SK-N-SH treated with all-trans-retinoic acid at 6 μM for 48 hours (cell line): ENCODE measurements around the gene DAB2IP.

Source experiments
- ATAC-seq: fragments of 200-7000 bp; cut with Tn5 transposase; 3 replicates; pipeline ENCODE4 v1.9.1; 2020; ENCODE audit warnings: mild to moderate bottlenecking, moderate library complexity
- ARNTL ChIP-seq: fragments of 450-650 bp; formaldehyde crosslinking; IDR thresholded peaks from 2 replicates; pipeline ENCODE4 v1.5.0; 2020; ENCODE audit warnings: low read depth, mild to moderate bottlenecking, moderate library complexity, borderline replicate concordance
- BACH2 ChIP-seq: fragments of 250-450 bp; sonication (Bioruptor Pico); IDR thresholded peaks from 2 replicates; pipeline ENCODE4 v1.9.0; 2021; ENCODE audit warnings: mild to moderate bottlenecking, borderline replicate concordance
- CSDC2 ChIP-seq: fragments of 250-450 bp; sonication (Bioruptor Pico); IDR thresholded peaks from 2 replicates; pipeline ENCODE4 v1.5.0; 2020; ENCODE audit warnings: mild to moderate bottlenecking, moderate library complexity
- ESRRG ChIP-seq: fragments of 250-450 bp; sonication (Bioruptor Pico); IDR thresholded peaks from 2 replicates; pipeline ENCODE4 v1.6.1; 2021; ENCODE audit warnings: mild to moderate bottlenecking
- GLIS3 ChIP-seq: fragments of 250-450 bp; sonication (Bioruptor Pico); IDR thresholded peaks from 2 replicates; pipeline ENCODE4 v1.5.0; 2020; ENCODE audit warnings: mild to moderate bottlenecking, moderate library complexity
- ISL1 ChIP-seq: fragments of 250-450 bp; sonication (Bioruptor Pico); IDR thresholded peaks from 2 replicates; pipeline ENCODE4 v2.1.2; 2022; ENCODE audit warnings: mild to moderate bottlenecking, moderate library complexity
- OSR1 ChIP-seq: fragments of 250-450 bp; sonication (Bioruptor Pico); IDR thresholded peaks from 2 replicates; pipeline ENCODE4 v1.8.0; 2022; ENCODE audit warnings: moderate library complexity, mild to moderate bottlenecking, inconsistent platforms
- PPARA ChIP-seq: fragments of 250-450 bp; sonication (Bioruptor Pico); IDR thresholded peaks from 2 replicates; pipeline ENCODE4 v1.5.0; 2020; ENCODE audit warnings: mild to moderate bottlenecking, borderline replicate concordance
- RARB ChIP-seq: fragments of 250-450 bp; sonication (Bioruptor Pico); IDR thresholded peaks from 2 replicates; pipeline ENCODE4 v1.8.0; 2021; ENCODE audit warnings: mild to moderate bottlenecking, moderate library complexity
- SNAI2 ChIP-seq: fragments of 250-450 bp; sonication (Bioruptor Pico); IDR thresholded peaks from 2 replicates; pipeline ENCODE4 v1.5.0; 2020; ENCODE audit warnings: mild to moderate bottlenecking, moderate library complexity
- TOX ChIP-seq: fragments of 250-450 bp; sonication (Bioruptor Pico); IDR thresholded peaks from 2 replicates; pipeline ENCODE4 v1.8.0; 2021; ENCODE audit warnings: mild to moderate bottlenecking, moderate library complexity, borderline replicate concordance
- ZFP3 ChIP-seq: fragments of 250-450 bp; sonication (Bioruptor Pico); IDR thresholded peaks from 2 replicates; pipeline ENCODE4 v1.5.0; 2020; ENCODE audit warnings: mild to moderate bottlenecking, moderate library complexity
- ZFP30 ChIP-seq: fragments of 450-650 bp; formaldehyde crosslinking; IDR thresholded peaks from 2 replicates; pipeline ENCODE4 v1.5.0; 2022; ENCODE audit warnings: mild to moderate bottlenecking, moderate library complexity
- ZNF70 ChIP-seq: fragments of 450-650 bp; formaldehyde crosslinking; IDR thresholded peaks from 2 replicates; pipeline ENCODE4 v1.5.0; 2020; ENCODE audit warnings: mild to moderate bottlenecking, moderate library complexity
- ZNF8 ChIP-seq: fragments of 450-650 bp; formaldehyde crosslinking; IDR thresholded peaks from 2 replicates; pipeline ENCODE4 v1.5.0; 2020; ENCODE audit warnings: mild to moderate bottlenecking, moderate library complexity
- TF ChIP-seq, protein P1 (sequence below): fragments of 250-450 bp; sonication (Bioruptor Pico); IDR thresholded peaks from 2 replicates; pipeline ENCODE4 v1.5.1; 2021; ENCODE audit warnings: mild to moderate bottlenecking, moderate library complexity
- TF ChIP-seq, protein P2 (sequence below): fragments of 250-450 bp; sonication (Bioruptor Pico); IDR thresholded peaks from 2 replicates; pipeline ENCODE4 v1.5.0; 2020; ENCODE audit warnings: mild to moderate bottlenecking, moderate library complexity
- TF ChIP-seq, protein P3 (sequence below): fragments of 250-450 bp; sonication (Bioruptor Pico); IDR thresholded peaks from 2 replicates; pipeline ENCODE4 v1.8.0; 2020; ENCODE audit warnings: mild to moderate bottlenecking, moderate library complexity, borderline replicate concordance
- TF ChIP-seq, protein P4 (sequence below): fragments of 250-450 bp; sonication (Bioruptor Pico); IDR thresholded peaks from 2 replicates; pipeline ENCODE4 v1.8.0; 2021; ENCODE audit warnings: low read depth, mild to moderate bottlenecking, moderate library complexity, borderline replicate concordance

DAB2IP gene

DNA sequence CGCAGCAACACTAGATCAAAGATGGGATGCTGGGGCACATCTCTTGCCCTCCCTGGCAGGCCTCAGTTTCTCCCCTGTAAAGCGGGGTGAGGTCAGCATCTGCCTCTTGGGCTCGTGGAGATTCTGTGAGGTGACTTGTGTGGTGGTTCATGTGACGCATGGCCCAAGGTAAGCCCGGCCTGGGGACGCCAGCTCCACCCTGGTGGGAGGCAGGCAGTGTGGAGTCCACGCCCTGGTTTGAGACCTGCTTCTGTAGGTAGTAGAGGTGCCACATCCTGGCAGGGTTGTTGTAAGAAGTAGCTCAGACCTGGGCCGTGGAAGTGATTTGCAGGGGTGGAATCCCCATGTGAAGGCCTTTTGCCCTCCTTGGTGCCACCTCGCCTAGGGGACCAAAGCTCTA, 101.5 kb downstream of the DAB2IP start:
- TF ChIP-seq, protein P1, sequence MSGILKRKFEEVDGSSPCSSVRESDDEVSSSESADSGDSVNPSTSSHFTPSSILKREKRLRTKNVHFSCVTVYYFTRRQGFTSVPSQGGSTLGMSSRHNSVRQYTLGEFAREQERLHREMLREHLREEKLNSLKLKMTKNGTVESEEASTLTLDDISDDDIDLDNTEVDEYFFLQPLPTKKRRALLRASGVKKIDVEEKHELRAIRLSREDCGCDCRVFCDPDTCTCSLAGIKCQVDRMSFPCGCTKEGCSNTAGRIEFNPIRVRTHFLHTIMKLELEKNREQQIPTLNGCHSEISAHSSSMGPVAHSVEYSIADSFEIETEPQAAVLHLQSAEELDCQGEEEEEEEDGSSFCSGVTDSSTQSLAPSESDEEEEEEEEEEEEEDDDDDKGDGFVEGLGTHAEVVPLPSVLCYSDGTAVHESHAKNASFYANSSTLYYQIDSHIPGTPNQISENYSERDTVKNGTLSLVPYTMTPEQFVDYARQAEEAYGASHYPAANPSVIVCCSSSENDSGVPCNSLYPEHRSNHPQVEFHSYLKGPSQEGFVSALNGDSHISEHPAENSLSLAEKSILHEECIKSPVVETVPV (CRISPR knock-in tag): no peak
- no peak for ATAC-seq

DNA sequence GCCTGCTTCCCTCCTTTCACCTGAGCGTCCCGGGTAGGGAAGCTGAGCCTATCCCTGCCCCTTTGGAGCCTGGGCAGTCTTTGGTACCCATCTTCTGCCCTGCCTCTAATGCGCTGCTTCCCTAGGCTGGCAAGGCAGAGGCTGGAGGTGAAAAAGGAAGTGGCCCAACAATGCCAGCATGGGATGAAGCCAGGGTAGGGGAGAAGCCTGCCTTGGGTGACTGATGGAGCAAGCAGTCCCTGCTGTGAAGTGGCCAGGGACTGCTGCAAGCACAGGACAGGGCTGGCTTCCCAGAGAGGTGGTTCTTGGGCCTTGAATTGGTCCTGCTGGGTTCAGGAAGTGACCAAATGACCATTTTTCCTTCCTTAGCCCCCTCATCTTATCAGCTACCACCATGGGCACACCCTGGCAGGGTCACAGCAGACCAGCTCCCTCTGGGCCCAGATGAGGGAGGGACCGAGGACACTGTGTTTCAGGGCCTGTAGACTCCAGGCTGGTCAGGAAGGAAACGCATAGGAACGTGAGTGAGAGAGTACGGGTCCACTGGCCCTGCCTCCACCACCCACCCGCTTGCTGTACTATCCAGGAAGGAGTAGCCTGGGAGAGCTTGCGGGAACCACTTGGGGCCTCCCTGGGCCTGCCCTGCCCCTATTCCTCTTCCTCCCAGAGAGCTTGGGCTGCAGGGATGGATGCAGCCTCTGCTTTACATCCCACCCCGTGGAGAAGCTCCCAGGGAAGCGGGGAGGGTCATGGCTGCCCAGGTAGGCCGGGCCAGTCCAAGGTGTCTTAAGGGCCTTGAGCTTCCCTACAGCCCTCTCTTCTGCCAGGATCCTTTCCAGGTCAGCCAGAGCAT, 102.6 kb downstream of the DAB2IP start:
- TF ChIP-seq CSDC2 (CRISPR knock-in tag) (no peak), BACH2 (CRISPR knock-in tag) (no peak), ESRRG (CRISPR knock-in tag) (no peak), RARB (no peak), ISL1 (CRISPR knock-in tag) (no peak), ZNF70 (CRISPR knock-in tag) (no peak), OSR1 (no peak), PPARA (CRISPR knock-in tag) (no peak), GLIS3 (CRISPR knock-in tag) (no peak), SNAI2 (CRISPR knock-in tag) (no peak), ZFP30 (no peak), TOX (CRISPR knock-in tag) (no peak), ZFP3 (no peak), ZNF8 (no peak), ARNTL (CRISPR knock-in tag) (no peak)
- TF ChIP-seq, protein P2, sequence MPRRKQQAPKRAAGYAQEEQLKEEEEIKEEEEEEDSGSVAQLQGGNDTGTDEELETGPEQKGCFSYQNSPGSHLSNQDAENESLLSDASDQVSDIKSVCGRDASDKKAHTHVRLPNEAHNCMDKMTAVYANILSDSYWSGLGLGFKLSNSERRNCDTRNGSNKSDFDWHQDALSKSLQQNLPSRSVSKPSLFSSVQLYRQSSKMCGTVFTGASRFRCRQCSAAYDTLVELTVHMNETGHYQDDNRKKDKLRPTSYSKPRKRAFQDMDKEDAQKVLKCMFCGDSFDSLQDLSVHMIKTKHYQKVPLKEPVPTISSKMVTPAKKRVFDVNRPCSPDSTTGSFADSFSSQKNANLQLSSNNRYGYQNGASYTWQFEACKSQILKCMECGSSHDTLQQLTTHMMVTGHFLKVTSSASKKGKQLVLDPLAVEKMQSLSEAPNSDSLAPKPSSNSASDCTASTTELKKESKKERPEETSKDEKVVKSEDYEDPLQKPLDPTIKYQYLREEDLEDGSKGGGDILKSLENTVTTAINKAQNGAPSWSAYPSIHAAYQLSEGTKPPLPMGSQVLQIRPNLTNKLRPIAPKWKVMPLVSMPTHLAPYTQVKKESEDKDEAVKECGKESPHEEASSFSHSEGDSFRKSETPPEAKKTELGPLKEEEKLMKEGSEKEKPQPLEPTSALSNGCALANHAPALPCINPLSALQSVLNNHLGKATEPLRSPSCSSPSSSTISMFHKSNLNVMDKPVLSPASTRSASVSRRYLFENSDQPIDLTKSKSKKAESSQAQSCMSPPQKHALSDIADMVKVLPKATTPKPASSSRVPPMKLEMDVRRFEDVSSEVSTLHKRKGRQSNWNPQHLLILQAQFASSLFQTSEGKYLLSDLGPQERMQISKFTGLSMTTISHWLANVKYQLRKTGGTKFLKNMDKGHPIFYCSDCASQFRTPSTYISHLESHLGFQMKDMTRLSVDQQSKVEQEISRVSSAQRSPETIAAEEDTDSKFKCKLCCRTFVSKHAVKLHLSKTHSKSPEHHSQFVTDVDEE (CRISPR knock-in tag): no peak
- TF ChIP-seq, protein P3, sequence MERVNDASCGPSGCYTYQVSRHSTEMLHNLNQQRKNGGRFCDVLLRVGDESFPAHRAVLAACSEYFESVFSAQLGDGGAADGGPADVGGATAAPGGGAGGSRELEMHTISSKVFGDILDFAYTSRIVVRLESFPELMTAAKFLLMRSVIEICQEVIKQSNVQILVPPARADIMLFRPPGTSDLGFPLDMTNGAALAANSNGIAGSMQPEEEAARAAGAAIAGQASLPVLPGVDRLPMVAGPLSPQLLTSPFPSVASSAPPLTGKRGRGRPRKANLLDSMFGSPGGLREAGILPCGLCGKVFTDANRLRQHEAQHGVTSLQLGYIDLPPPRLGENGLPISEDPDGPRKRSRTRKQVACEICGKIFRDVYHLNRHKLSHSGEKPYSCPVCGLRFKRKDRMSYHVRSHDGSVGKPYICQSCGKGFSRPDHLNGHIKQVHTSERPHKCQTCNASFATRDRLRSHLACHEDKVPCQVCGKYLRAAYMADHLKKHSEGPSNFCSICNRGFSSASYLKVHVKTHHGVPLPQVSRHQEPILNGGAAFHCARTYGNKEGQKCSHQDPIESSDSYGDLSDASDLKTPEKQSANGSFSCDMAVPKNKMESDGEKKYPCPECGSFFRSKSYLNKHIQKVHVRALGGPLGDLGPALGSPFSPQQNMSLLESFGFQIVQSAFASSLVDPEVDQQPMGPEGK: no peak
- TF ChIP-seq, protein P1 (CRISPR knock-in tag): no peak
- TF ChIP-seq, protein P4, sequence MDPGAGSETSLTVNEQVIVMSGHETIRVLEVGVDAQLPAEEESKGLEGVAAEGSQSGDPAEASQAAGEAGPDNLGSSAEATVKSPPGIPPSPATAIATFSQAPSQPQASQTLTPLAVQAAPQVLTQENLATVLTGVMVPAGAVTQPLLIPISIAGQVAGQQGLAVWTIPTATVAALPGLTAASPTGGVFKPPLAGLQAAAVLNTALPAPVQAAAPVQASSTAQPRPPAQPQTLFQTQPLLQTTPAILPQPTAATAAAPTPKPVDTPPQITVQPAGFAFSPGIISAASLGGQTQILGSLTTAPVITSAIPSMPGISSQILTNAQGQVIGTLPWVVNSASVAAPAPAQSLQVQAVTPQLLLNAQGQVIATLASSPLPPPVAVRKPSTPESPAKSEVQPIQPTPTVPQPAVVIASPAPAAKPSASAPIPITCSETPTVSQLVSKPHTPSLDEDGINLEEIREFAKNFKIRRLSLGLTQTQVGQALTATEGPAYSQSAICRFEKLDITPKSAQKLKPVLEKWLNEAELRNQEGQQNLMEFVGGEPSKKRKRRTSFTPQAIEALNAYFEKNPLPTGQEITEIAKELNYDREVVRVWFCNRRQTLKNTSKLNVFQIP (CRISPR knock-in tag): no peak
- no peak for ATAC-seq

DNA sequence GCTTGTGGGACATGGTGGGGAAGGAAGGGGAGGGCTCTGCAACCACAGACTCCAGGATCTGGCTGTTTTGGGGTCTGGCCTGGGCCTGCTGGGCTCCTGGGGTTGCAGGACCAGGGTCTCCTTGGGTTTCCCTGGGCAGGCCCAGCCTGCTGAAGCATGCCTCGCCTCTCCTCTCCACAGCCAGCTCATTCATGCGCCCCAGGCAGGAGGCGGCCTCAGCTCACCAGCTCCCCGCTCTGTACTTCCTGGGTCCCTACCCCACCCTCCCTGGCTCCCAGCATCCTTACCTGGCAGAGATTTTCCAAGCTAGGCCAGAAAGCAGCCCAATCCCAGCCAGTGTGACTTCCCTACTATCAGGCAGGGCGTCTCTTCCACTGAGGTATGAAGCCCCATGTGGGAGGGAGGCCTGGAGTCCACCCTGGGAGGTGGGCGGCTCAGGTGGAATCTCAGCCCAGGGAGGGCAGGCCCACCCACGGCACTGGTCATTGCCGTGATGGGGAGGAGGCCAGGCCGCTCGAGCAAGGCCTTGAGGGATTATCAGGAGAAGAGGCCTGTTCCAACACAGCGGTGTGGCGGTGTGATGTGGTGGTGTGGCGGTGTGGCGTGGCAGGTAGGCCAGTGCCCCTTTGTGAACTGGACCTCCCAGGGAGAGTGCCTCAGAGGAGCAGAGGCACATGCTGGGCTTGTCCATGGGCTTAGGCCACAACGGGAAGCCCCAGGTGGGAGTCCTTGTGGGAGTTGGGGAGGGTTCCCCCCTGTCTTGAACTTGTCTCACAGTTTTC, 103.4 kb downstream of the DAB2IP start:
- TF ChIP-seq RARB (no peak), ARNTL (CRISPR knock-in tag) (no peak), TOX (CRISPR knock-in tag) (no peak), GLIS3 (CRISPR knock-in tag) (no peak), ZFP3 (no peak), ZNF70 (CRISPR knock-in tag) (no peak)
- TF ChIP-seq, protein P3: no peak
- TF ChIP-seq, protein P4 (CRISPR knock-in tag): no peak
- ATAC-seq: no peak
